Spleen (tissue), 11 donors: ENCODE measurements around the gene USHBP1. TPM values are rescaled to one million over a fixed set of nuclear protein-coding genes. Genes with fewer than 3 reads are reported as not detected.

Experiments
- DNase-seq: peaks from one replicate; pipeline ENCODE4 v3.0.0-alpha.2; 2020
- H3K27ac ChIP-seq, 8 donors: fragments of 200-600 bp; sonication (generic) in 7 of 8; 1 replicate in 4 of 8; 2 replicates in 4 of 8; pipeline versions ENCODE4 v1.5.0 to v1.8.0; 2016 to 2021; ENCODE audit warnings: inconsistent platforms in 4 of 8, mild to moderate bottlenecking in 4 of 8, moderate library complexity in 1 of 8
- H3K27me3 ChIP-seq, 7 donors: fragments of 200-600 bp; sonication (generic) in 6 of 7; replicated peaks in 1 of 7; 1 replicate in 4 of 7; 2 replicates in 3 of 7; pipeline versions ENCODE4 v1.5.0 to v1.8.0; 2016 to 2021; ENCODE audit warnings: inconsistent platforms in 3 of 7, mild to moderate bottlenecking in 1 of 7
- H3K36me3 ChIP-seq, 6 donors: fragments of 200-600 bp; sonication (generic) in 5 of 6; 1 replicate in 4 of 6; 2 replicates in 2 of 6; pipeline versions ENCODE4 v1.5.0 to v1.8.0; 2016 to 2021; ENCODE audit warnings: inconsistent platforms in 2 of 6
- H3K4me1 ChIP-seq, 6 donors: fragments of 200-600 bp; sonication (generic) in 5 of 6; 1 replicate in 3 of 6; 2 replicates in 3 of 6; pipeline versions ENCODE4 v1.5.0 to v1.8.0; 2016 to 2021; ENCODE audit warnings: inconsistent platforms in 3 of 6
- H3K4me3 ChIP-seq, 8 donors: fragments of 200-600 bp; sonication (generic) in 7 of 8; 1 replicate in 4 of 8; 2 replicates in 4 of 8; pipeline versions ENCODE4 v1.5.0 to v1.8.0; 2016 to 2021; ENCODE audit warnings: inconsistent platforms in 4 of 8, mild to moderate bottlenecking in 4 of 8, moderate library complexity in 2 of 8
- H3K9me3 ChIP-seq, 8 donors: fragments of 200-600 bp; sonication (generic) in 7 of 8; 1 replicate in 4 of 8; 2 replicates in 4 of 8; pipeline versions ENCODE4 v1.5.0 to v1.8.0; 2016 to 2021; ENCODE audit warnings: inconsistent platforms in 4 of 8
- CTCF ChIP-seq, 11 experiments: fragments of 200-600 bp in 7 of 11; fragments of 450-650 bp in 4 of 11; sonication (generic) in 4 of 11; IDR thresholded peaks in 8 of 11; conservative IDR thresholded peaks in 3 of 11; 1 replicate in 7 of 11; 2 replicates in 4 of 11; pipeline versions ENCODE4 v1.4.0 to v1.8.0; 2016 to 2021; ENCODE audit warnings: antibody characterized with exemption in 11 of 11, inconsistent platforms in 4 of 11, mild to moderate bottlenecking in 1 of 11
- POLR2A ChIP-seq, 3 donors: fragments of 450-650 bp; IDR thresholded peaks; one replicate each; pipeline ENCODE4 v1.5.1; 2017; ENCODE audit warnings: antibody characterized with exemption in 3 of 3, mild to moderate bottlenecking in 1 of 3
- POLR2AphosphoS5 ChIP-seq, 3 donors: sonication (generic); formaldehyde crosslinking; IDR thresholded peaks; one replicate each; pipeline ENCODE4 v1.5.1; 2017; ENCODE audit warnings: antibody characterized with exemption in 3 of 3
- WGBS, 5 donors: extraction: QIAGEN DNeasy Blood & Tissue Kit in 3 of 5; methylation state at CpG; one replicate each; pipeline versions ENCODE4 v1.1.5 to v1.1.7; 2013 to 2018; 5-methylcytosine and 5-hydroxymethylcytosine counted together
- intact Hi-C: fragments of 100-400 bp; cut with DNase I; formaldehyde crosslinking; loops from one replicate; pipeline ENCODE4 v1.15.0; 2023; ENCODE audit warnings: low total_unique reads
- polyA plus RNA-seq, 3 donors: library from polyadenylated mRNA; stranded (reverse); fragments of 200-250 nt; gene quantifications; one replicate each; pipeline ENCODE4 v1.2.1, GENCODE V29; 2013
- total RNA-seq, 7 donors: library from RNA; depleted of rRNA in 3 of 7; stranded (reverse); fragments of >200 nt in 3 of 7; fragmentation: NEBNext Ultra II Directional in 4 of 7; extraction: Animal tissue kit (Norgen Biotek cat#: 25700) in 4 of 7; gene quantifications; one replicate each; pipeline versions ENCODE4 v1.1.0 to v1.2.1, GENCODE V29; 2016 to 2021
- donor health status: healthy with polysubstance abuse.
- donor health status: DM: no; HTN: no; CAD: no; lungs with moderate emphysema.
- donor health status: DM: no; HTN: no; CAD: no.
- donor health status: Bipolar disorder and iron deficiency.
- donor health status: healthy.
- donor health status: DM: no; HTN: no; CAD: no.
- donor health status: DM: yes; HTN: yes; CAD: no.

USHBP1 gene
- total and polyA plus RNA-seq, 10 donors, result 3.1 to 16.6 (median 8.3) TPM

- Histone ChIP-seq H3K4me3 (no peak overlapping the region), H3K27me3 (peaks cover 0 to 9% (median 0%) of the 10 kb centered on the region in 7 donors), H3K27ac (no peak overlapping the region), H3K36me3 (peaks cover 0 to 7% (median 0%) of the 10 kb centered on the region in 6 donors), H3K9me3 (no peaks in the 10 kb centered on the region), H3K4me1 (peaks cover 5 to 26% (median 12%) of the 10 kb centered on the region in 6 donors)
- intact Hi-C loops, result no loop called here
- TF ChIP-seq POLR2AphosphoS5 (IDR thresholded peaks at IDR 0.05) (no peak), POLR2A (IDR thresholded peaks at IDR 0.05) (no peak), CTCF (IDR thresholded peaks at IDR 0.05 in 8 of 11, conservative IDR thresholded peaks at IDR 0.05 in 3 of 11) (no peak)
- DNase-seq, result no peak
- WGBS, 5 donors, result 71 to 87% (median 81%) methylated on average over 12 to 15 of the region's 15 CpGs
These were observed 14.5 kb downstream of the USHBP1 start for GRCh38 chr19:17249887-17250548.

GRCh38 chr19:17248011-17248776, 16.4 kb downstream of the USHBP1 start:
- Histone ChIP-seq H3K4me1 (peaks cover 9 to 44% (median 27%) of the 10 kb centered on the region in 6 donors), H3K27me3 (peaks cover 0 to 18% (median 0%) of the 10 kb centered on the region in 7 donors), H3K36me3 (peaks cover 0 to 7% (median 0%) of the 10 kb centered on the region in 6 donors), H3K4me3 (no peak overlapping the region), H3K9me3 (no peaks in the 10 kb centered on the region), H3K27ac (peak overlapping the region in 1 of 8 donors; percentile 6)
- intact Hi-C loops, result no loop called here
- peak in 1 of 3 donors; percentile 33 for TF ChIP-seq POLR2AphosphoS5 (IDR thresholded peaks at IDR 0.05)
- TF ChIP-seq POLR2A (IDR thresholded peaks at IDR 0.05), result no peak
- TF ChIP-seq CTCF (IDR thresholded peaks at IDR 0.05 in 8 of 11, conservative IDR thresholded peaks at IDR 0.05 in 3 of 11), result no peak
- 72 to 83% (median 80%) methylated on average over 11 to 21 of the region's 21 CpGs for WGBS, 5 donors
- DNase-seq, result no peak

GRCh38 chr19:17246681-17247425, 17.7 kb downstream of the USHBP1 start:
- peak; percentile 83 for DNase-seq
- intact Hi-C loops, result no loop called here
- H3K36me3 ChIP-seq, result peaks cover 0 to 6% (median 0%) of the 10 kb centered on the region in 6 donors
- peaks cover 10 to 55% (median 34%) of the 10 kb centered on the region in 6 donors for H3K4me1 ChIP-seq
- peaks cover 0 to 18% (median 0%) of the 10 kb centered on the region in 7 donors for H3K27me3 ChIP-seq
- WGBS, 5 donors, result 19 to 28% (median 23%) methylated on average over 19 to 21 of the region's 21 CpGs
- H3K9me3 ChIP-seq, result no peaks in the 10 kb centered on the region
- no peak for TF ChIP-seq POLR2AphosphoS5 (IDR thresholded peaks at IDR 0.05)
- TF ChIP-seq CTCF (IDR thresholded peaks at IDR 0.05 in 8 of 11, conservative IDR thresholded peaks at IDR 0.05 in 3 of 11), result no peak
- no peak for TF ChIP-seq POLR2A (IDR thresholded peaks at IDR 0.05)
- H3K27ac ChIP-seq, result peak overlapping the region in 7 of 8 donors; percentile 41 to 84 (median 73)
- peak overlapping the region; percentile 13 to 93 (median 66) for H3K4me3 ChIP-seq
